ENCODE data around the gene LRRC42. TPM values are rescaled to one million over a fixed set of nuclear protein-coding genes. Genes with fewer than 3 reads are reported as not detected.

LRRC42 gene
- total and polyA plus RNA-seq, 9 of the 15 experiments (the other 6 are each of a cell fraction or from before 2014, with no cell fraction given), result 17.3 to 51.9 (median 35.5) TPM

GRCh38 chr1:53945433-53946251, 508 bp upstream of the LRRC42 start, which contains the start of gene IFT25 (continued):
- peak; percentile 80 for TF ChIP-seq KDM2B (CRISPR knock-in tag; IDR thresholded peaks at IDR 0.05)
- TF ChIP-seq ZNF609 (CRISPR knock-in tag; IDR thresholded peaks at IDR 0.05; ENCODE audit: borderline replicate concordance), result no peak
- no peak for TF ChIP-seq ESRRB (CRISPR knock-in tag; IDR thresholded peaks at IDR 0.05; ENCODE audit: borderline replicate concordance)
- no peak for TF ChIP-seq ZSCAN32 (CRISPR knock-in tag; IDR thresholded peaks at IDR 0.05)
- no peak for TF ChIP-seq C11orf30 (IDR thresholded peaks at IDR 0.05; ENCODE audit: low read depth)
- no peak for TF ChIP-seq HIVEP1 (CRISPR knock-in tag; IDR thresholded peaks at IDR 0.05)
- no peak for TF ChIP-seq ZNF668 (CRISPR knock-in tag; IDR thresholded peaks at IDR 0.05)
- no peak for TF ChIP-seq ETS2 (tag; IDR thresholded peaks at IDR 0.05; ENCODE audit: borderline replicate concordance, poor library complexity, severe bottlenecking)
- TF ChIP-seq ZNF76 (CRISPR knock-in tag; IDR thresholded peaks at IDR 0.05; ENCODE audit: borderline replicate concordance), result 0 out of 2 replicates have a peak, but pooled peaks have one; percentile 55
- TF ChIP-seq HDAC6 (IDR thresholded peaks at IDR 0.05; ENCODE audit: low read depth, low read length), result no peak
- no peak for TF ChIP-seq MTF1 (CRISPR knock-in tag; IDR thresholded peaks at IDR 0.05; ENCODE audit: borderline replicate concordance)
- TF ChIP-seq THRB (CRISPR knock-in tag; conservative IDR thresholded peaks at IDR 0.05), result peak; percentile 84; the same call in 1 of the 2 replicates
- TF ChIP-seq THAP7 (CRISPR knock-in tag; IDR thresholded peaks at IDR 0.05), result peak; percentile 78; the same call in 1 of the 2 replicates
- no peak for TF ChIP-seq MIER1 (IDR thresholded peaks at IDR 0.05; ENCODE audit: low read depth)
- peak; percentile 59 for TF ChIP-seq TAF1 (IDR thresholded peaks at IDR 0.05; ENCODE audit: control insufficient read depth, extremely low read depth, insufficient read depth, low read length, severe bottlenecking)
- TF ChIP-seq MXI1 (IDR thresholded peaks at IDR 0.05; ENCODE audit: low read depth, low read length), result no peak
- peak; percentile 74 for TF ChIP-seq POLR2B (IDR thresholded peaks at IDR 0.05; ENCODE audit: low read depth, partially characterized antibody)
- no peak for TF ChIP-seq EHMT2 (IDR thresholded peaks at IDR 0.05)
- no peak for TF ChIP-seq HES1 (IDR thresholded peaks at IDR 0.05; ENCODE audit: low read depth)
- TF ChIP-seq ZNF143 (CRISPR knock-in tag; IDR thresholded peaks at IDR 0.05), result no peak
- TF ChIP-seq GATAD2B (IDR thresholded peaks at IDR 0.05; ENCODE audit: borderline replicate concordance), result no peak

All from K562 (cell line).